ENCODE measurements around the gene MTOR. TPM values are rescaled to one million over a fixed set of nuclear protein-coding genes. Genes with fewer than 3 reads are reported as not detected.
"Not testable (repeated sequence)": the region's sequence is repeated elsewhere in the genome, so short reads cannot be mapped to it uniquely, and the experiment has no call there.

MTOR gene
- total RNA-seq, 1 experiment from 2014 or later, result 48.0 TPM

- intact Hi-C loops (cut with micrococcal nuclease), result no loop called here
- Histone ChIP-seq H3K4me3 (ENCODE audit: low read length) (no peak overlapping the region), H3K4me2 (ENCODE audit: low read length) (no peak overlapping the region), H3K79me2 (ENCODE audit: low read length) (no peaks in the 10 kb centered on the region), H3K4me1 (ENCODE audit: insufficient read depth, low read length) (no peaks in the 10 kb centered on the region), H3K27me3 (ENCODE audit: low read length) (no peaks in the 10 kb centered on the region), H3F3A (ENCODE audit: low read length, unreplicated experiment) (no peaks in the 10 kb centered on the region), H3K36me3 (ENCODE audit: low read depth, low read length) (0 out of 2 replicates have a peak, but pooled peaks cover 8% of the 10 kb centered on the region), H3K9me2 (replicated peaks; ENCODE audit: low read length) (no peaks in the 10 kb centered on the region), H2AFZ (ENCODE audit: low read length) (no peak overlapping the region), H4K20me1 (ENCODE audit: low read length) (no peaks in the 10 kb centered on the region), H3K27ac (ENCODE audit: low read length) (no peak overlapping the region), H3K9me3 (ENCODE audit: low read length) (no peaks in the 10 kb centered on the region), H3K9ac (ENCODE audit: low read length) (no peak overlapping the region)
- POLR2A ChIA-PET (ENCODE audit: unreplicated experiment), result no interaction called here
- DNase-seq (no peak), ATAC-seq (no peak)
- BruUV-seq (replicated peaks), result no TSS peak
- CTCF ChIA-PET, result no interaction called here
- TF ChIP-seq CTCF (conservative IDR thresholded peaks at IDR 0.05; ENCODE audit: low read depth, low read length), result no peak
- TF ChIP-seq EZH2 (IDR thresholded peaks at IDR 0.05; ENCODE audit: low read length, unreplicated experiment), result no peak
- no peak for TF ChIP-seq EZH2phosphoT487 (IDR thresholded peaks at IDR 0.05; ENCODE audit: borderline replicate concordance, low read length)
Observed at GRCh38 chr1:11298390-11299224, 36.3 kb upstream of the MTOR start.

- H3K9me3 ChIP-seq (ENCODE audit: low read length); POLR2A ChIA-PET (ENCODE audit: unreplicated experiment); H3K36me3 ChIP-seq (ENCODE audit: low read depth, low read length); H4K20me1 ChIP-seq (ENCODE audit: low read length); H3K79me2 ChIP-seq (ENCODE audit: low read length); H3K4me1 ChIP-seq (ENCODE audit: insufficient read depth, low read length); intact Hi-C loops (cut with micrococcal nuclease); H3K9ac ChIP-seq (ENCODE audit: low read length); H2AFZ ChIP-seq (ENCODE audit: low read length); H3K9me2 ChIP-seq (replicated peaks; ENCODE audit: low read length); DNase-seq; H3F3A ChIP-seq (ENCODE audit: low read length, unreplicated experiment); BruUV-seq (replicated peaks); H3K4me2 ChIP-seq (ENCODE audit: low read length); H3K27me3 ChIP-seq (ENCODE audit: low read length); CTCF ChIA-PET; H3K4me3 ChIP-seq (ENCODE audit: low read length); ATAC-seq; H3K27ac ChIP-seq (ENCODE audit: low read length): not testable (repeated sequence)
Observed at GRCh38 chr1:11297774-11298173, 35.4 kb upstream of the MTOR start.

GRCh38 chr1:11295905-11296304, 33.6 kb upstream of the MTOR start:
- H3K4me2 ChIP-seq (ENCODE audit: low read length), result no peak overlapping the region
- BruUV-seq (replicated peaks), result no TSS peak
- intact Hi-C loops (cut with micrococcal nuclease), result no loop called here
- no peaks in the 10 kb centered on the region for H3K79me2 ChIP-seq (ENCODE audit: low read length)
- H3K36me3 ChIP-seq (ENCODE audit: low read depth, low read length), result 0 out of 2 replicates have a peak, but pooled peaks cover 8% of the 10 kb centered on the region
- no peaks in the 10 kb centered on the region for H3K9me3 ChIP-seq (ENCODE audit: low read length)
- no peaks in the 10 kb centered on the region for H3K4me1 ChIP-seq (ENCODE audit: insufficient read depth, low read length)
- no peak overlapping the region for H3K4me3 ChIP-seq (ENCODE audit: low read length)
- no peaks in the 10 kb centered on the region for H3K27me3 ChIP-seq (ENCODE audit: low read length)
- H3F3A ChIP-seq (ENCODE audit: low read length, unreplicated experiment), result no peaks in the 10 kb centered on the region
- CTCF ChIA-PET, result no interaction called here
- no peak overlapping the region for H2AFZ ChIP-seq (ENCODE audit: low read length)
- TF ChIP-seq EZH2phosphoT487 (IDR thresholded peaks at IDR 0.05; ENCODE audit: borderline replicate concordance, low read length) (no peak), EZH2 (IDR thresholded peaks at IDR 0.05; ENCODE audit: low read length, unreplicated experiment) (no peak), CTCF (conservative IDR thresholded peaks at IDR 0.05; ENCODE audit: low read depth, low read length) (0 out of 2 replicates have a peak, but pooled peaks have one; percentile 10)
- H3K9ac ChIP-seq (ENCODE audit: low read length), result no peak overlapping the region
- H4K20me1 ChIP-seq (ENCODE audit: low read length), result no peaks in the 10 kb centered on the region
- no peaks in the 10 kb centered on the region for H3K9me2 ChIP-seq (replicated peaks; ENCODE audit: low read length)
- H3K27ac ChIP-seq (ENCODE audit: low read length), result no peak overlapping the region
- DNase-seq (no peak), ATAC-seq (no peak)
- POLR2A ChIA-PET (ENCODE audit: unreplicated experiment), result no interaction called here
